Mesendoderm (in vitro differentiated cells): Measurements from ENCODE around the gene GALNT13.

ENCODE experiments used
- DNase-seq: peaks from one replicate; pipeline ENCODE4 v3.0.0; 2013
- H2AK5ac ChIP-seq: 2 replicates; pipeline ENCODE4 v1.6.1; 2013; ENCODE audit warnings: low read length, inconsistent platforms
- H2BK120ac ChIP-seq: 2 replicates; pipeline ENCODE4 v1.6.1; 2013; ENCODE audit warnings: low read depth, mild to moderate bottlenecking, low read length, moderate library complexity, mixed read lengths
- H2BK15ac ChIP-seq: replicated peaks from 2 replicates; pipeline ENCODE4 v1.6.1; 2013; ENCODE audit warnings: low read depth, mild to moderate bottlenecking, moderate library complexity
- H2BK5ac ChIP-seq: 2 replicates; pipeline ENCODE4 v1.6.1; 2013; ENCODE audit warnings: low read length, inconsistent platforms
- H3K18ac ChIP-seq: 2 replicates; pipeline ENCODE4 v1.6.1; 2013; ENCODE audit warnings: mild to moderate bottlenecking, low read length, mixed read lengths
- H3K23ac ChIP-seq: one replicate; pipeline ENCODE4 v1.6.1; 2013; ENCODE audit warnings: low read length
- H3K27ac ChIP-seq: 2 replicates; pipeline ENCODE4 v1.5.1; 2013; ENCODE audit warnings: low read depth, mild to moderate bottlenecking, inconsistent platforms, low read length, moderate library complexity
- H3K27me3 ChIP-seq: 2 replicates; pipeline ENCODE4 v1.6.1; 2013; ENCODE audit warnings: low read length, control low read depth, mild to moderate bottlenecking, inconsistent platforms; ENCODE audit not compliant: insufficient read depth, poor library complexity
- H3K36me3 ChIP-seq: 2 replicates; pipeline ENCODE4 v1.6.1; 2013; ENCODE audit warnings: low read length, inconsistent platforms; ENCODE audit not compliant: control insufficient read depth, insufficient read depth
- H3K4ac ChIP-seq: one replicate; pipeline ENCODE4 v1.6.1; 2013; ENCODE audit warnings: low read depth, mild to moderate bottlenecking, low read length, moderate library complexity
- H3K4me1 ChIP-seq: 2 replicates; pipeline ENCODE4 v1.6.1; 2013; ENCODE audit warnings: low read depth, low read length, inconsistent platforms; ENCODE audit not compliant: control insufficient read depth
- H3K4me2 ChIP-seq: 2 replicates; pipeline ENCODE4 v1.6.1; 2013; ENCODE audit warnings: low read length
- H3K4me3 ChIP-seq: 2 replicates; pipeline ENCODE4 v1.5.1; 2013; ENCODE audit warnings: mild to moderate bottlenecking, low read length
- H3K56ac ChIP-seq: one replicate; pipeline ENCODE4 v1.6.1; 2013; ENCODE audit warnings: low read length
- H3K79me1 ChIP-seq: 2 replicates; pipeline ENCODE4 v1.6.1; 2013; ENCODE audit warnings: low read length, inconsistent platforms
- H3K79me2 ChIP-seq: 2 replicates; pipeline ENCODE4 v1.6.1; 2013; ENCODE audit warnings: mild to moderate bottlenecking, low read length; ENCODE audit not compliant: control insufficient read depth, insufficient read depth
- H3K9ac ChIP-seq: 2 replicates; pipeline ENCODE4 v1.6.1; 2013; ENCODE audit warnings: low read length, inconsistent platforms
- H4K5ac ChIP-seq: one replicate; pipeline ENCODE4 v1.6.1; 2013; ENCODE audit warnings: low read length
- H4K8ac ChIP-seq: one replicate; pipeline ENCODE4 v1.6.1; 2013; ENCODE audit warnings: low read depth, mild to moderate bottlenecking, control low read depth, low read length, moderate library complexity
- WGBS: extraction: QIAGEN DNeasy Blood & Tissue Kit; methylation state at CpG from one replicate; pipeline ENCODE4 v1.1.7; 2013; ENCODE audit warnings: low lambda C conversion rate, missing lambda C conversion rate; ENCODE audit not compliant: insufficient coverage; ENCODE audit errors: extremely low coverage; 5-methylcytosine and 5-hydroxymethylcytosine counted together

GALNT13 gene

DNA sequence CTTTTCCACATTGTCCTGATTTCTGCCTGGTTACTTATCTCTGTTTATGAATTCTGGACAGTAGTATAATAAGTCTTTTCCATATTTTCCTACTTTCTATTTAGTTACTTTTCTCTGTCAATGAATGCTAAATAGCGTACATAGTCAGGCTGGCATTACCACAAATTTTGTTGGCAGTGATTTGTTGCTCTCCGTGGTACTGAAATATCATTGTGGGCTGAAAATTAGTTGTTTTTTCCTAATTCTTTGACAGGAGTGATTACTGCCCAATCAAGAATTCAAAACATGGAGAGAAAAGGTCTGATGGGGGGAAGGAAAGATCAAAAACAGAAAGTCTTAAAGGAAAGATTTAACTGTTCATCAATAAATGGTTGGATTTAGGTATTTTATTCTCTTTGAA is 7.7 kb upstream of the GALNT13 start:
- H3K9ac ChIP-seq: no peak overlapping the region
- H2BK15ac ChIP-seq: no peak overlapping the region
- no peak overlapping the region for H2AK5ac ChIP-seq
- H3K18ac ChIP-seq: no peak overlapping the region
- no peak for DNase-seq
- H3K79me1 ChIP-seq: no peaks in the 10 kb centered on the region
- H2BK5ac ChIP-seq: no peak overlapping the region
- no peak overlapping the region for H4K8ac ChIP-seq
- H4K5ac ChIP-seq: no peak overlapping the region
- H3K4me3 ChIP-seq: no peak overlapping the region
- H3K79me2 ChIP-seq: no peaks in the 10 kb centered on the region
- no peaks in the 10 kb centered on the region for H3K36me3 ChIP-seq
- H3K56ac ChIP-seq: no peak overlapping the region
- H3K23ac ChIP-seq: no peak overlapping the region
- H3K4me1 ChIP-seq: no peaks in the 10 kb centered on the region
- WGBS: no CpG with 5 or more reads among the region's 2 CpGs
- no peak overlapping the region for H3K4ac ChIP-seq
- no peak overlapping the region for H3K4me2 ChIP-seq
- H2BK120ac ChIP-seq: no peak overlapping the region
- no peak overlapping the region for H3K27ac ChIP-seq
- H3K27me3 ChIP-seq: no peaks in the 10 kb centered on the region

DNA sequence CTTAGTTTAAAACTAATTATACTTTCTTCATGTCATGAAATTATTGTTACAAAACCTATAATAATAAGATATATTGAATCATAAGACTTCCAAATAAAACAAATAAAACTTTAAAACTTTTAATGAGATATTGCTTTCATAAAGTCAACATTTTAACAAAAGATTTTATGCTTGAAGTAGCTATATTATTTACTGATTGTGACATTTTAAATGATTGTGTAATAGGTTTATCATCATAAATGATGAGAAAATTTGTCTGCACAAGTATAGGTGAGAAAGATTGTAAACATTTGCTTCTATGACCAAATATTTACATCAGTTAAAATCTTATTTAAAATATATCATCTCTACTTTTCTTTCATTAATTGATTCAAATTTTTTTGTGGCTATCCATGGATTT is 5.1 kb upstream of the GALNT13 start:
- no peak overlapping the region for H4K8ac ChIP-seq
- no peak overlapping the region for H3K4me3 ChIP-seq
- no peaks in the 10 kb centered on the region for H3K4me1 ChIP-seq
- no peak overlapping the region for H2BK5ac ChIP-seq
- no peak overlapping the region for H3K27ac ChIP-seq
- no peak overlapping the region for H3K23ac ChIP-seq
- H3K4me2 ChIP-seq: no peak overlapping the region
- H2BK15ac ChIP-seq: no peak overlapping the region
- no peak overlapping the region for H2AK5ac ChIP-seq
- H3K9ac ChIP-seq: no peak overlapping the region
- H3K18ac ChIP-seq: no peak overlapping the region
- no peaks in the 10 kb centered on the region for H3K36me3 ChIP-seq
- no peaks in the 10 kb centered on the region for H3K79me2 ChIP-seq
- no peak overlapping the region for H3K56ac ChIP-seq
- H2BK120ac ChIP-seq: no peak overlapping the region
- H4K5ac ChIP-seq: no peak overlapping the region
- DNase-seq: no peak
- no peak overlapping the region for H3K4ac ChIP-seq
- no peaks in the 10 kb centered on the region for H3K27me3 ChIP-seq
- no peaks in the 10 kb centered on the region for H3K79me1 ChIP-seq

DNA sequence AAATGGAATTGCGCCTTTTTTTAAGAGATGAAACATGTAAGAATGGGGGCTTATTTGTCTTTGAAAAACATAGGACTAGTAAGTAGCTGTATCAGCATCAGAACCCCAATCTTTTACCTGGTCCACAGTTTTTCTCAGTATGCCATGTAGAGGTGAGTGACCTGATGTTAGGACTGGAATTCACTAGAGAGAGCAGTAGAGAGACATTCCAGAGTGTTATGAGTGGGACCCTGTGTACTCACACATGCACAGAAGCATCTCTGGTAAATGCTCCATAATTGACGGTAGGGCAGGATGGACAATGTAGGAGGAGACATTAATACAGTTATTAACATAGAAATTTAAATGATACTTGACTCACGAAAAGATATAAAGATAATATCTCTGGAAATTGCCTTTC is 1.4 kb upstream of the GALNT13 start:
- no CpG with 5 or more reads among the region's 3 CpGs for WGBS

DNA sequence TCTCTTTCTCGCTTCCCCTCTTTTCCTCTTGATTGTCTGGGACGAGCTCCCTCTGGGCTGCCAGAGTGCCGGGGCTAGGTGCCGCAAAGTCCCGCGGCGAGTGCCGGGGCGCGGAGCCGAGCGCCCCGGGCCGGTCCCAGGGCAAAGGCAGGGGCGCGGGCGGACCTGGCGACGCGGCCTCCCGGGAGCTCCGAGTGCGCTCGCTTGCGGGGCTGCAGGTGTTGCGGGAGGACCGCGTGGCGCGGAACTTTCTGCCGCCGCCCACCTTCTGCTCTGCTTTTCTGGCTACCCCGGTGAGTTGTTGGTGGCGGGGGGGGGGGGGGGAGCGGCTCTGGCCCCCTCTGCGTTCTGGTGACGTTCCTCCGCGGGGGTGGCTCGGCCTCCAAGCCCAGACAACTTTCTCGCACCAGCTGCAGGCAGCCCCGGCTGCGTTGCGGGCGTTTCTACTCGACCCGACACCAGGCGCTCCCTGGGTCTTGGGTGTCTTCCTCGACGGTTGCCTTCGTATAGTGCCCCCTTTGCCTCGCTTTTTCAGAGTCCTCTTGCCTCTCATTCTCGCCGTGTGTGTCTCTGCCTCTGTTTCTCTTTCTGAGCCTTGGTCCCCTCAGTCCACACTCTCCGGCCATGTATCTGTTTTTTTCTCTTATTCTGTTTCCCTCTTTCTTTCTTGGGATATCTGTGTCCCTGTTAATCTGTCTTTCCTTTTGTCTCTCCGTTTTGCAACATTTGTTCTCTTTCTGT is 759 bp downstream of the GALNT13 start:
- Histone ChIP-seq H3K36me3 (no peaks in the 10 kb centered on the region), H3K56ac (peak overlapping the region; percentile 85), H2AK5ac (no peak overlapping the region), H3K9ac (peak overlapping the region; percentile 68), H4K5ac (no peak overlapping the region), H2BK5ac (no peak overlapping the region), H3K27ac (peak overlapping the region; percentile 83), H3K18ac (no peak overlapping the region), H3K79me2 (peaks cover 1% of the 10 kb centered on the region), H2BK15ac (no peak overlapping the region), H3K4me2 (peak overlapping the region; percentile 62), H3K23ac (no peak overlapping the region), H3K27me3 (peaks cover 3% of the 10 kb centered on the region), H2BK120ac (no peak overlapping the region), H3K4me1 (no peaks in the 10 kb centered on the region), H3K4ac (no peak overlapping the region), H3K4me3 (peak overlapping the region; percentile 41), H4K8ac (no peak overlapping the region), H3K79me1 (peaks cover 2% of the 10 kb centered on the region)
- peak; percentile 25 for DNase-seq
- no CpG with 5 or more reads among the region's 56 CpGs for WGBS

More for the DNA sequence above, 1.4 kb upstream of the GALNT13 start:
- no peaks in the 10 kb centered on the region for H3K4me1 ChIP-seq
- H3K79me2 ChIP-seq: no peaks in the 10 kb centered on the region
- H3K27ac ChIP-seq: no peak overlapping the region
- no peak overlapping the region for H2BK5ac ChIP-seq
- peaks cover 2% of the 10 kb centered on the region for H3K79me1 ChIP-seq
- no peak overlapping the region for H3K9ac ChIP-seq
- H2AK5ac ChIP-seq: no peak overlapping the region
- H3K4me3 ChIP-seq: no peak overlapping the region
- H3K4me2 ChIP-seq: no peak overlapping the region
- no peaks in the 10 kb centered on the region for H3K36me3 ChIP-seq
- H2BK15ac ChIP-seq: no peak overlapping the region
- H4K5ac ChIP-seq: no peak overlapping the region
- H3K4ac ChIP-seq: no peak overlapping the region
- H3K18ac ChIP-seq: no peak overlapping the region
- no peak overlapping the region for H3K23ac ChIP-seq
- H3K56ac ChIP-seq: no peak overlapping the region
- DNase-seq: peak; percentile 24
- peaks cover 3% of the 10 kb centered on the region for H3K27me3 ChIP-seq
- H4K8ac ChIP-seq: no peak overlapping the region
- H2BK120ac ChIP-seq: no peak overlapping the region

DNA sequence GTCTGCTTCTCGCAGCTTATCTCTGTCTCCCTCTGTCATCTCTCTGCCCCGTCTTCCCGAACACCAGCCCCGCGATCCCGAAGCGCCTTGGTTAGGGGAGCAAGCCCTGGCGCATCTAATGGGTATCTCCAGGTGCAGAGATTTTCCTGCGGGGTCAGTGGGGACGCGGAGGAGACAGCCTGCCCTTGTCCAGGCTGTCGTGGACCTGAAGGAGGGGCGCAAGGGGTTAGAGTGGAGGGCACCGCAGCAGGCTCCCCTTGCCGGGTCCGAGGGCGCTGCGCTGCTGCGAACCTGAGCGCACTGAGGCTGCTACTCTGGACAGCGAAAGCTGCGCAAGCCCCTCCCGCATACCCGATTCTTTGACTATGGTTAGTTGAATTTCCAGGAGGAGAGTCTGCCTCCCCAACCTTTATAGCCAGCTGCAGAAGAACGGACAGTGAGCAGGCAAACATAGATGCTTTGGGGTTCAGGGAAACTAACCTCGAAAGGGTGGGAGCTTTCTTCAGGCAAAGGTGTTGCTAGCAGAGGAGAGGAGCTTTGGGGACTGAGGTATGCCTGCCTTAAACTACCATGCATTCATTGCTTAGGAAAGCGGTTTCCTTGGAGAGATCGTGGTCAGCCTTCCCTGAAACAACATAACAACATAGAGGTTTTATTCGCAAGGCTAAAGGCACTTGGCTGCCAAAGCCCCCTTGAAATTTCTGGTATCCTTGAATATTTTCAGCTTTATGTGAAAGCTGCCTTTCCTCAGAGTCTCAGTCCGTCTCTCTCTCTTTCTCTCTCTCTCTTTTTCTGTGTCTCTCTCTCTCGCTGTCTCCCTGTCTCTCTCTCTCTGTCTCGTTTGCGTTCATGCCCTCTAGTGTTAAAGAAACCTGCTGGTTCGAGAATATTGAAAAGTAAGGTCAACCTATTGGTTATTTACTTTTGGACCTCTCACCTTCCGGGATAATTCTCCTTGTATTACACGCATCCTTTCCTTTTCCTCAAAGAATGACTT is 1.6 kb downstream of the GALNT13 start:
- Histone ChIP-seq H2BK120ac (no peak overlapping the region), H3K4me3 (peak overlapping the region; percentile 17), H3K18ac (no peak overlapping the region), H3K27ac (no peak overlapping the region), H2AK5ac (no peak overlapping the region), H3K79me1 (peaks cover 2% of the 10 kb centered on the region), H3K79me2 (peaks cover 1% of the 10 kb centered on the region), H3K23ac (no peak overlapping the region), H3K56ac (peak overlapping the region; percentile 85), H3K4ac (no peak overlapping the region), H2BK15ac (no peak overlapping the region), H4K5ac (no peak overlapping the region), H4K8ac (no peak overlapping the region), H3K4me2 (peak overlapping the region; percentile 62), H3K9ac (peak overlapping the region; percentile 31), H3K27me3 (peaks cover 3% of the 10 kb centered on the region), H2BK5ac (no peak overlapping the region), H3K4me1 (no peaks in the 10 kb centered on the region), H3K36me3 (no peaks in the 10 kb centered on the region)
- peak; percentile 72 for DNase-seq
- no CpG with 5 or more reads among the region's 36 CpGs for WGBS
